Activated CD4-positive, CD25-positive, alpha-beta regulatory T cell treated with anti-CD3 and anti-CD28 coated beads, Interleukin-2, amount 50 U/mL, for 16 hours (primary cell): ENCODE data around the gene IPO13.

ENCODE experiments used
- DNase-seq: peaks from one replicate; pipeline ENCODE4 v3.0.0-alpha.2; 2020; ENCODE audit warnings: low read depth, low spot score

Gene IPO13

GRCh38 chr1:44012404-44012803 is 65.7 kb downstream of the IPO13 start:
- no peak for DNase-seq

- DNase-seq, result no peak
These were observed 66.3 kb downstream of the IPO13 start for GRCh38 chr1:44012941-44013609.

- no peak for DNase-seq
These were observed 67.2 kb downstream of the IPO13 start for GRCh38 chr1:44013949-44014348.

DNA sequence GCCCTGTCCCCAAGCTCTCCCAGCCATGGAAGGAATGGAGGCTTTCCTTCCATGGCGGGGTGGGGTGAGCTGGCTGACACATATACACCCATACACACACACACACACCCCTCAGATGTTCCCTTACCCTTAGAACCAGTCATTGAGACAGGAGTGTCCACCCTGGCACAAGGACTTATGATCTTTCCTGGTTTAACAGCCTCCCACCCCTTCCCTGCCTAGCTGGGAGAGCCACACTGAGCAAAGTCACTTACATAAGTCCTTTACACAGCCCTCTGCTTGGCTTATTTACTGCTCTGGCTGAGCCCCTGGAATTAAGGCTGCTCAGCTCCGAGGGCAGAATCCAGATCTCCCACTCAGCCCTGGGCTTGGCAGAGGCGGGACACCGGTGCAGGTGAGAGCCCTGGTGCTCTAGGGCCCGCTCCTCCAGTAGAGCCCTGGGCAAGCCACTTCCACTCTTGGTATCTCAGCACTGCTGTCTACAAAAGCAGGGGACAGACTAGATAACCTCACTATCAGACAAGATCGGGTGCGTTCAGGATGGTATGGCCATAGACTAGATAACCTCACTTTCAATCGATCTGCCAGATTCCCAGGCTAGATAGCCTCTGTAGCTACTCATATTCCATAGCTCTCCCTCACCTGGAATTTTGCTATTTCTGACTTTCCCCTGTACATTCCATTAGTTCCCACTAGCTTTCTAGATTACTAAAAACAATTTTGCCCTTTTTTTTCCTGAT is 67.8 kb downstream of the IPO13 start:
- no peak for DNase-seq

DNA sequence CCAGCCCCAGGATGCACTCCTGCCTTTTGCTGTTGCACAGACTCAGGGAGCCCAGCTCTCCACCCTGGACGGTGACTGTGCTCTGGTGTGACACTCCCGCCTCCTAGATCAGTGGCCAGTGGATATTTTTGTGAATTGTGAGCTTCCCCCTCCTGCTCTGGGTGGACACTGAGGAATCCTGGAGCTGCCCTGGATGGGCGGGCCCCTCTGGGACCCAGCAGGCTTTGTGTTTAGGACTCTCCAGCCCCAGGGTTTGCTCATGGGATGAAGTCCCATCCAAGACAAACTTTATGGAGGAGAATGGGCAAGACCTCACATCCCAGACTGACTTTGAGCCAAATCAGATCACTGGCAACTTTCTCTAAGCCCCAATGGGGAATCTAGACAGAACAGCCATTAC is 68.5 kb downstream of the IPO13 start:
- no peak for DNase-seq

GRCh38 chr1:44016041-44016889 is 69.5 kb downstream of the IPO13 start:
- DNase-seq, result no peak

DNA sequence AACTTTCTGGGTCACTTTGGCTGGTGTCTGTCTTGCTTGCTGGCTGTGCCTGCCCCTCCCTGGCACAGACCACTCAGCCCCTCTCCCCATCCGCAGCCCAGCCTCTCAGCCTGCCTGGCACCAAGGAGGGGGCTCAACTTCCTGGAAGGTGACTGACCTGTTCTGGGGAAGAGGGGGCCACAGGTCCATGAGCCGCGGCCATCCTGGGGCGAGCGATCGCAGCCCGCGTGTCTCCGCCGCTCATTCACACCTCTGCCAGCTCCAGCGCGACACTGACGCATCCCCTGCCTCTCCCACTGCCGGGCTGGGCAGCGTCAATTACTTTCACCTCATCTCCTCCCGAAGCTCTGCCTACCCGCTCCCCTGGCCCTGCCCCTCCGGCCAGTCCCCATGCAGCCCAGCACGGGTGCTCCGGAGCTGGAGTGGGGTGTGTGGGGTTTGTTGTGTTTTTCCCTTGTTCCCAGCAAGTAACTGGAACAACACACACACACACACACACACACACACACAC is 70.2 kb downstream of the IPO13 start:
- no peak for DNase-seq
